Measurements from ENCODE around the gene RPL21.
"Not testable (repeated sequence)": the region's sequence is repeated elsewhere in the genome, so short reads cannot be mapped to it uniquely, and the experiment has no call there.

Gene RPL21

DNA sequence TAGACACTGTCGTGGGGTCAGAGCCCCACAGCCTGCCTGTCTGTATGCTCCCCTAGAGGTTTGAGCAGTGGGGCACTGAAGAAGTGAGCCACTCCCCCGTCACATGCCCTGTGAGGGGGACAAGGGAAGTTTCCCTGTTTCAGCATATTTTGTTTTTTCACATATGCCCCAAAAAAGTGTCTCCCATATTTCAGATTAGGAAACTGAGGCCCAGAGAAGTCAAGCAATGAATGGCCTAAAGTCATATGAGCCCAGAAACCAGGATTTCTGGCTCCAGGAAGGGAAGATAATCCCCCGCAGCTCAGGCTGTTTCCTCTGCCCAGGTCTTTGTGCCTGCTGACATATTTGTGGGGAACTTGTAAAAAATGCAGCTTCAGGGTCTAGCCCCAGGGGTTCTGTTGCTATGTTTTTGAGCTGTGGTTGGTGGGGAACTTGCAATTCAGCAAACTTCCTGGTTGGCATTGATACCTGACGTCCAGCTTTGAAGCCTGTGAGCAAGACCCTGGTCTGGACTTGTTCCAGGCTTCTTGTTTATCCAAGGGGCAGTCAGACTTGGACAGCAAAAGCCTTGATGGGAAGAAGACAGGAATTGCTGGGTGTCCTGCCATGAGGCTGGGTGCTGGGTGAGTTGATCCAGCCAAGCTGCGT is 28.8 kb downstream of the RPL21 start:
- TF ChIP-seq, protein P1, sequence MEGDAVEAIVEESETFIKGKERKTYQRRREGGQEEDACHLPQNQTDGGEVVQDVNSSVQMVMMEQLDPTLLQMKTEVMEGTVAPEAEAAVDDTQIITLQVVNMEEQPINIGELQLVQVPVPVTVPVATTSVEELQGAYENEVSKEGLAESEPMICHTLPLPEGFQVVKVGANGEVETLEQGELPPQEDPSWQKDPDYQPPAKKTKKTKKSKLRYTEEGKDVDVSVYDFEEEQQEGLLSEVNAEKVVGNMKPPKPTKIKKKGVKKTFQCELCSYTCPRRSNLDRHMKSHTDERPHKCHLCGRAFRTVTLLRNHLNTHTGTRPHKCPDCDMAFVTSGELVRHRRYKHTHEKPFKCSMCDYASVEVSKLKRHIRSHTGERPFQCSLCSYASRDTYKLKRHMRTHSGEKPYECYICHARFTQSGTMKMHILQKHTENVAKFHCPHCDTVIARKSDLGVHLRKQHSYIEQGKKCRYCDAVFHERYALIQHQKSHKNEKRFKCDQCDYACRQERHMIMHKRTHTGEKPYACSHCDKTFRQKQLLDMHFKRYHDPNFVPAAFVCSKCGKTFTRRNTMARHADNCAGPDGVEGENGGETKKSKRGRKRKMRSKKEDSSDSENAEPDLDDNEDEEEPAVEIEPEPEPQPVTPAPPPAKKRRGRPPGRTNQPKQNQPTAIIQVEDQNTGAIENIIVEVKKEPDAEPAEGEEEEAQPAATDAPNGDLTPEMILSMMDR (IDR thresholded peaks at IDR 0.05; ENCODE audit: low read depth, low read length), result no peak
- no peak for DNase-seq (ENCODE audit: extremely low read depth, low read depth)

DNA sequence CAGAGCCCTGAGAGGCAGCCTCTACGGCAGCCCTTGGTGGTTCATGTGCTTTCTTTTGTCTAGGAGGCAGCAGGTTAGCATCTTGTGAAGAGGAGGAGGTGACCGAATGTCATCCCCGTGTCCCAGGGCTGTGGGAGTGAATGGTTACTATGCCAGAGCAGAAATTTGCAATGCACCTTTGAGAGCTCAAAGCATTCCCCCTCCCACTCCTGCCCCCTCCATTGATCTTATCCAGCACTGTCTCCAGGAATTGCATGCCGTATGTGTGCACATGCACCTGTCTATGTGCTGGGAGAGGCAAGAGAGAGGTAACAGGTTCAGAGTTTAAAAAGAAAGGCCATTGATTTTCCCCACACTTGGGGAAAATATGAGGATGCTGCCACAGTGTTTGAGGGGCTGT is 29.5 kb downstream of the RPL21 start:
- DNase-seq (ENCODE audit: extremely low read depth, low read depth), result no peak
- TF ChIP-seq, protein P1 (IDR thresholded peaks at IDR 0.05; ENCODE audit: low read depth, low read length), result no peak

DNA sequence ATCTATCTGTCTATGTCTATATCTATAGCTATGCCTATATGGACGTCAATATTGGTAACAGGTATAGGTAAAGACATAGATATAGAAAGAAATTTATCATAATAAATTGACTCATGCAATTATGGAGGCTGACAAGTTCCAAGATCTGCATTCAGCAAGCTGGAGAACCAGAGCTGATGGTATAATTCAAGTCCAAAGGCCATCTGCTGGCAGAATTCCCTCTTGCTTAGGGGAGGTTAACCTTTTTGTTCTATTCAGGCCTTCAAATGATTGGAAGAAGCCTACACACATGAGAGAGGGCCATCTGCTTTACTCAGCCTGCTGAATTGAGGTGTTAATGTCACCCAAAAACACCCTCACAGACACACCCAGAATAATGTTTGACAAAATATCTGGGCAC is 30.1 kb downstream of the RPL21 start:
- TF ChIP-seq, protein P1 (IDR thresholded peaks at IDR 0.05; ENCODE audit: low read depth, low read length), result no peak
- no peak for DNase-seq (ENCODE audit: extremely low read depth, low read depth)

DNA sequence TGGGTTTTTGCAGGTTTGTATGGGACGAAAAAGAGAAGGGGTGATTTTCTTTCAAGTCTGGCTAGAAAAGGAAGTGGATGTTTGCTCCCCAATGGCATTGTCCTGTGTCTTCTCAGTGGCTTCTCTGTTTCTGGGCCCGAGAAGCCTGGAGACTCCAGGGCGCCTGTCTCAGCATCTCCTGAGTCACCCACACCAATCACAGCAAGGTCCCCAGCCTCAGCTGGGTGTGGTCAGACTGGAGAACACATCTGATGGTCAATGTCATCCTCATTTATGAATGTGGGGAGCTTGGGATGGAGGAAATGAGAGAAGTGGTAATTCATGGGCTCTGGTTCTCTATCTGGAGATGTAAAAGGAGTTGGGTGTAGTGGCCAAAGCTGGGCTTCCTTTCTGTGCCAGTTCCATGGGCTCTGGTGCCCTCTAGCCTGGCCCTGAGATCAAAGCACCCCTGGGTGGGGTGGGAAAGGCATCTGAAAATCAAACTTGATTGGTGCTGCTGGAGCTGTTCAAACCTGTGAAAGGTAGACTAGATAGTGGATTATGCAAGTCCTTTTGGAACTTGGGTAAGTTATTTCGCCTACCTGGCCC is 32.6 kb downstream of the RPL21 start:
- TF ChIP-seq, protein P1 (IDR thresholded peaks at IDR 0.05; ENCODE audit: low read depth, low read length), result peak; percentile 68
- DNase-seq (ENCODE audit: extremely low read depth, low read depth), result no peak

DNA sequence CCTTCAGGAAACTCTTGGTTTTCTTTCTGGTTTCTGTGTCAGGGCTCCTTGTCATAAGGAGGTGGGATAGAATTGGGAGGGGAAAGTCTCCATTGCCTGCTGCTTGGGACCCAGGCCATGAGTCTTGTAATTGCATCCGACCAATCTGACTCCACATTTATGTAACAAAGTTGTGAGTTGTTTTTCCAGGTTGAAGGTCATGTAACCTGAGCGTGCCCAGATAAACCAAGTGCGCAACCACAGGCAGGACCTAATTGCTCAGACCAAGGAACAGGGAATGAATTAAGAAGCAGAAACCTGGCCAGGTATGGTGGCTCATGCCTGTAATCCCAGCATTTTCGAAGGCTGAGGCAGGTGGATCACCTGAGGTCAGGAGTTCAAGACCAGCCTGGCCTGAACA is 37.0 kb downstream of the RPL21 start:
- DNase-seq (ENCODE audit: extremely low read depth, low read depth), result no peak

DNA sequence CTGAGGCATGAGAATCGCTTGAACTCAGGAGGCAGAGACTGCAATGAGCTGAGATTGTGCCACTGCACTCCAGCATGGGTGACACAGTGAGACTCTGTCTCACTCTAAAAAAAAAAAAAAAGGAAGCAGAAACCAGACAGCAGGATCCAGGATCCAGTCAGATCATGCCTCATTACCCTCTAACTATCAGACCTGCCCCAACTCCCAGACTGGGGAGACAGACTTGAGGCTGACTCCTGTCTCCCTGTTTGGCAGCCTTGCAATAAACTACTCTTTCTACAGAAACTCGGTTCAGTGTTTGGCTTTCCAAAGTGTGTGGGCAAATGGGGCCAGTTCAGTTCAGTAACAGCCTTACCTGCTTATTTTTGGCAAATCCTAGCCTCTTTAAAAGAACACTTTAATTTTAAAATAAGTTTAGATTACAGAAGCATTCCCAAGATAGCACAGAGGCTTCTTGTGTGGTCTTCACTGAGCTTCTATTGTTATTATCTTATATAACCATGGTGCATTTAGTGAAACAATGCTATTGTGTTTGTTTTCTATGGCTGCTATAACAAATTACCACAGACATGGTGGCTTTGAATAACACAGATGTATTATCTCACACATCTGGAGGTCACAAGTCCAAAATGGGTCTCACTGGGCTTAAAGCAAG is 37.8 kb downstream of the RPL21 start:
- DNase-seq (ENCODE audit: extremely low read depth, low read depth), result no peak
- TF ChIP-seq, protein P1 (IDR thresholded peaks at IDR 0.05; ENCODE audit: low read depth, low read length), result no peak

More for the DNA sequence above, 37.0 kb downstream of the RPL21 start:
- TF ChIP-seq, protein P1 (IDR thresholded peaks at IDR 0.05; ENCODE audit: low read depth, low read length), result no peak

DNA sequence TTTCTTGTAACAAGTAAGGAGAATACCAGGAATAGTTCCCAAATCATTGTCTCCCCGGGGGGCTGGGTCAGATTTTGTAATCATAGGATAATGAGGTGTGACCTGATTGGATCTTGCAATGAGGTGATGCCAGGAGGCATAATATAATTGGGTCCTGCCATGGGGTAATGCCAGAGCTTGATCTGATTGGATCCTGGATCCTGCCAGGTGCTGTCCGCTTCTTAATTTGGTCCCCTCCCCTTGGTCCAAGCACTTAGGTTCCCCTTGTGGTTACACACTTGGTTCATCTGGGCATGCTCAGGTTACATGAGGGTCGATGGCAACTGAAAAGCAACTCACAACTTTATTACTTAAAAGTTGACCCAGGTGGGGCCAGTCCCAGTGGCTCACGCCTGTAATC is 39.4 kb downstream of the RPL21 start:
- no peak for DNase-seq (ENCODE audit: extremely low read depth, low read depth)
- TF ChIP-seq, protein P1 (IDR thresholded peaks at IDR 0.05; ENCODE audit: low read depth, low read length), result no peak

DNA sequence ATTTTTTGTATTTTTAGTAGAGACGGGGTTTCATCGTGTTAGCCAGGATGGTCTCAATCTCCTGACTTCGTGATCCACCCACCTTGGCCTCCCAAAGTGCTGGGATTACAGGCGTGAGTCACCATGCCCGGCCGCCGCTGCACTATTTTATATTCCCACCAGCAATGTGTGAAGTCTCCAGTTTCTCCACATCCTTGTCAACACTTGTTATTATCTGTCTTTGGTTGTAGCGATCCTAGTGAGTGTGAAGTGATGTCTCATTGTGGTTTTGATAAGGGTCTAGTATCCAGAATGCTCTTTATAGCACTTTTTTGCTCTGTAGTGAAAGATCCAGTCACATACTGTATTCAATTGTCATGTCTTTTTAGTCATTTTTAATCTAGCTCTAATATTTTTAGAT is 40.6 kb downstream of the RPL21 start:
- DNase-seq (ENCODE audit: extremely low read depth, low read depth), result not testable (repeated sequence)
